ENCODE data around the gene ITIH4. TPM values are rescaled to one million over a fixed set of nuclear protein-coding genes. Genes with fewer than 3 reads are reported as not detected.

The ITIH4 gene
- total RNA-seq, 1 experiment from 2014 or later: 1.7 TPM

DNA sequence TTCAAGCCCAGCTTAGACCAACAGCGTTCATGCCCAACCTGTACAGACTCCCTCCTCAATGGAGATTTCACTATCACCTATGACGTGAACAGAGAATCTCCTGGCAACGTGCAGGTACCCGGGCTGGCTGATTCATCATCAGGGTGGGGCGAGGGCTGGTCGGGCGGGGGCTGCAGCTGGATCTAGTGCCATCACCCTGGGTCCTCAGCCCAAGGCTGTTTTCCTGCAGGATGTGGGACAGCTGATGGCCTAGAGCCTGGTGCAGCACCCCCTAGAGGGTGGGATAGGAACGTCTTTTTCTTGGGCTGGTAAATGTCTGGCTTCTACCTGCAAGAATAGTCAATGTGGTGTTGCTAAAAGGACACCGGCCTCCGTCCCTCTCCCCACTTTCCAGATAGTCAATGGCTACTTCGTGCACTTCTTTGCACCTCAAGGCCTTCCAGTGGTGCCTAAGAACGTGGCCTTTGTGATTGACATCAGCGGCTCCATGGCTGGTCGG lies 31.4 kb downstream of the ITIH4 start:
- ChIA-PET POLR2A (ENCODE audit: low non-redundant PET) (no interaction called here), CTCF (interaction anchor here (0.5 kb wide), 1 partner anchor 247 kb away, joined by 4 read pairs; the partner anchor contains the start of gene SFMBT1)
- TF ChIP-seq, protein P1, sequence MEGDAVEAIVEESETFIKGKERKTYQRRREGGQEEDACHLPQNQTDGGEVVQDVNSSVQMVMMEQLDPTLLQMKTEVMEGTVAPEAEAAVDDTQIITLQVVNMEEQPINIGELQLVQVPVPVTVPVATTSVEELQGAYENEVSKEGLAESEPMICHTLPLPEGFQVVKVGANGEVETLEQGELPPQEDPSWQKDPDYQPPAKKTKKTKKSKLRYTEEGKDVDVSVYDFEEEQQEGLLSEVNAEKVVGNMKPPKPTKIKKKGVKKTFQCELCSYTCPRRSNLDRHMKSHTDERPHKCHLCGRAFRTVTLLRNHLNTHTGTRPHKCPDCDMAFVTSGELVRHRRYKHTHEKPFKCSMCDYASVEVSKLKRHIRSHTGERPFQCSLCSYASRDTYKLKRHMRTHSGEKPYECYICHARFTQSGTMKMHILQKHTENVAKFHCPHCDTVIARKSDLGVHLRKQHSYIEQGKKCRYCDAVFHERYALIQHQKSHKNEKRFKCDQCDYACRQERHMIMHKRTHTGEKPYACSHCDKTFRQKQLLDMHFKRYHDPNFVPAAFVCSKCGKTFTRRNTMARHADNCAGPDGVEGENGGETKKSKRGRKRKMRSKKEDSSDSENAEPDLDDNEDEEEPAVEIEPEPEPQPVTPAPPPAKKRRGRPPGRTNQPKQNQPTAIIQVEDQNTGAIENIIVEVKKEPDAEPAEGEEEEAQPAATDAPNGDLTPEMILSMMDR (conservative IDR thresholded peaks at IDR 0.05; ENCODE audit: low read depth, low read length): peak; percentile 53
- no peak for TF ChIP-seq EZH2 (IDR thresholded peaks at IDR 0.05; ENCODE audit: borderline replicate concordance, low read depth, low read length, poor library complexity, severe bottlenecking)
- Histone ChIP-seq H3K36me3 (ENCODE audit: insufficient read depth, low read length, poor library complexity, severe bottlenecking) (no peaks in the 10 kb centered on the region), H3K27me3 (replicated peaks; ENCODE audit: insufficient read depth, low read depth, low read length, poor library complexity) (no peaks in the 10 kb centered on the region), H3K9me3 (ENCODE audit: low read depth, low read length, poor library complexity, severe bottlenecking) (no peaks in the 10 kb centered on the region), H3K27ac (ENCODE audit: low read depth, low read length, poor library complexity, severe bottlenecking) (no peak overlapping the region), H3K4me3 (ENCODE audit: low read depth, low read length, poor library complexity, severe bottlenecking) (no peak overlapping the region), H3K4me1 (ENCODE audit: insufficient read depth, low read length, poor library complexity, severe bottlenecking) (no peaks in the 10 kb centered on the region)
- no TSS peak for BruUV-seq (replicated peaks)
- intact Hi-C loops (cut with micrococcal nuclease; ENCODE audit: unreplicated experiment): no loop called here
- peak; percentile 7 for DNase-seq (ENCODE audit: low spot score)

GRCh38 chr3:52798376-52798977 lies 32.0 kb downstream of the ITIH4 start:
- no peak overlapping the region for H3K27ac ChIP-seq (ENCODE audit: low read depth, low read length, poor library complexity, severe bottlenecking)
- no peaks in the 10 kb centered on the region for H3K36me3 ChIP-seq (ENCODE audit: insufficient read depth, low read length, poor library complexity, severe bottlenecking)
- CTCF ChIA-PET: interaction anchor here (0.5 kb wide), 1 partner anchor 248 kb away, joined by 4 read pairs; the partner anchor contains the start of gene SFMBT1
- POLR2A ChIA-PET (ENCODE audit: low non-redundant PET): no interaction called here
- no peak for DNase-seq (ENCODE audit: low spot score)
- no peaks in the 10 kb centered on the region for H3K4me1 ChIP-seq (ENCODE audit: insufficient read depth, low read length, poor library complexity, severe bottlenecking)
- no TSS peak for BruUV-seq (replicated peaks)
- TF ChIP-seq, protein P1 (conservative IDR thresholded peaks at IDR 0.05; ENCODE audit: low read depth, low read length): no peak
- TF ChIP-seq EZH2 (IDR thresholded peaks at IDR 0.05; ENCODE audit: borderline replicate concordance, low read depth, low read length, poor library complexity, severe bottlenecking): no peak
- H3K9me3 ChIP-seq (ENCODE audit: low read depth, low read length, poor library complexity, severe bottlenecking): no peaks in the 10 kb centered on the region
- H3K4me3 ChIP-seq (ENCODE audit: low read depth, low read length, poor library complexity, severe bottlenecking): no peak overlapping the region
- intact Hi-C loops (cut with micrococcal nuclease; ENCODE audit: unreplicated experiment): no loop called here
- H3K27me3 ChIP-seq (replicated peaks; ENCODE audit: insufficient read depth, low read depth, low read length, poor library complexity): no peaks in the 10 kb centered on the region

DNA sequence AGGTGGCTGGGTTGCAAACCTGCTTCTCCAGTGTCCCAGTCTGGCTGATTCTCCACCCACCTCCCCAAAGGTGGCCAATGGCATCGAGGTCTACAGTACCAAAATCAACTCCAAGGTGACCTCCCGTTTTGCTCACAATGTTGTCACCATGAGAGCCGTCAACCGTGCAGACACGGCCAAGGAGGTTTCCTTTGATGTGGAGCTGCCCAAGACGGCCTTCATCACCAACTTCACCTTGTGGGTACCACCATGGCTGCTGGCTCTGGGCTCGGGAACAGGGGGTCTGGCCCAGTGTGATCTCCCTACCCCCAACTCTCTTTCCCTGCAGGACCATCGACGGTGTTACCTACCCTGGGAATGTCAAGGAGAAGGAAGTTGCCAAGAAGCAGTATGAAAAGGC lies 34.1 kb downstream of the ITIH4 start:
- H3K4me3 ChIP-seq (ENCODE audit: low read depth, low read length, poor library complexity, severe bottlenecking): no peak overlapping the region
- H3K27me3 ChIP-seq (replicated peaks; ENCODE audit: insufficient read depth, low read depth, low read length, poor library complexity): no peaks in the 10 kb centered on the region
- H3K9me3 ChIP-seq (ENCODE audit: low read depth, low read length, poor library complexity, severe bottlenecking): no peaks in the 10 kb centered on the region
- ChIA-PET CTCF (no interaction called here), POLR2A (ENCODE audit: low non-redundant PET) (no interaction called here)
- no peak for TF ChIP-seq EZH2 (IDR thresholded peaks at IDR 0.05; ENCODE audit: borderline replicate concordance, low read depth, low read length, poor library complexity, severe bottlenecking)
- TF ChIP-seq, protein P1 (conservative IDR thresholded peaks at IDR 0.05; ENCODE audit: low read depth, low read length): no peak
- no peak overlapping the region for H3K27ac ChIP-seq (ENCODE audit: low read depth, low read length, poor library complexity, severe bottlenecking)
- no peaks in the 10 kb centered on the region for H3K4me1 ChIP-seq (ENCODE audit: insufficient read depth, low read length, poor library complexity, severe bottlenecking)
- H3K36me3 ChIP-seq (ENCODE audit: insufficient read depth, low read length, poor library complexity, severe bottlenecking): no peaks in the 10 kb centered on the region
- intact Hi-C loops (cut with micrococcal nuclease; ENCODE audit: unreplicated experiment): no loop called here
- BruUV-seq (replicated peaks): no TSS peak
- no peak for DNase-seq (ENCODE audit: low spot score)
